GM18505 (cell line): ENCODE results near the gene NRXN3.

ENCODE experiments used
- ATAC-seq: cut with Tn5 transposase; IDR thresholded peaks from one replicate; pipeline ENCODE4 v1.9.1; 2021; ENCODE audit not compliant: unreplicated experiment
- POLR2A ChIP-seq: IDR thresholded peaks from 4 replicates; pipeline ENCODE4 v1.6.1; 2011; ENCODE audit warnings: borderline replicate concordance; ENCODE audit not compliant: insufficient read depth, insufficient read length; ENCODE audit errors: extremely low read depth

Gene NRXN3

GRCh38 chr14:78342879-78343278 lies 172.7 kb downstream of the NRXN3 start:
- TF ChIP-seq POLR2A, result no peak
- no peak for ATAC-seq

DNA sequence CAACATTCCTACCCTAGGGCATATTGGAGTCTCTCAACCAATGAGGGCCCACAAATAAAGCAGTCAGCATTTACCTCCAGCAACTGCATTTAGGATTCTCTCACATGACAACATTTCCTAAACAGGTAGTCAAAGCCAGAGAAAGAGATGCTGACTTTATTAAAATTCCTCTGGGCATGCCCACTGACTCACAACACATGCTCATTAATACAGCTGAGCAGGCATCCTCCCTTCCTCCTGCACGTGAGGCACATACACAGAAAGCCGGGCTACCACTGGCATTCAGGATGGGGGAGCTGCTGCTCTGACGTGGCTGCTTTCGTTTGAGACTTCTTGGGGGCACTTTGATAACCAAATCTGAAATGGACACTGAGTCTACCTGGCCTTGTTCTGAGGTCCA lies 174.1 kb downstream of the NRXN3 start:
- ATAC-seq, result no peak
- TF ChIP-seq POLR2A, result no peak

DNA sequence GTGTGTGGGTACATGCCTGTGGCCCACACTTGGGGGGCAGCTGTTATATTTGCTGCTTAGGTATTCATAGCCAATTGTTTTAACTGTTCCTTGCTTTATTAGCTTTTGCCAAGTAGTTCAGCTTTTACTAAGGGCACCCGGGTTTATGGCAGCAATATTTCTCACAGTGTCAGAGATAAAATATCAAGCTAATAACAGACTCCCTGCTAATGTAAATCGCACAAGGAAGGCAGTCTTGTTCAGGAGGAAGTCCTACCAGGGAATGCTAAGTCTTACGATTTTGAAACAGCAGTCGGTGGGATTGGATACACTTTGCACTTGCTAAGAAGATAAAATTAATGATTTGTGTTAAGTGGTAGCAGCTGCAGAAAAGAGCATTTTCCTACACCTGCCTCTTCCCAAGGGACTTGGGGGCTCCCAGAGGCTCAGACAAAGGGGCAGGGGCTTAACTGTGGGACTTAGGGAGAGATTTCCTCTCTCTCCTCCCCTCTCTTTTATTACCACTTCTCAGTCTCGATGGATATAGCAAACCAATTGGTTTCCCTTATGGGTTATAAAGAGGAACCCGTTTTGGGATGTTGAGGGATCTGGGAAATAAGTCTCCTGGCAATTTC lies 175.1 kb downstream of the NRXN3 start:
- ATAC-seq, result no peak
- no peak for TF ChIP-seq POLR2A

DNA sequence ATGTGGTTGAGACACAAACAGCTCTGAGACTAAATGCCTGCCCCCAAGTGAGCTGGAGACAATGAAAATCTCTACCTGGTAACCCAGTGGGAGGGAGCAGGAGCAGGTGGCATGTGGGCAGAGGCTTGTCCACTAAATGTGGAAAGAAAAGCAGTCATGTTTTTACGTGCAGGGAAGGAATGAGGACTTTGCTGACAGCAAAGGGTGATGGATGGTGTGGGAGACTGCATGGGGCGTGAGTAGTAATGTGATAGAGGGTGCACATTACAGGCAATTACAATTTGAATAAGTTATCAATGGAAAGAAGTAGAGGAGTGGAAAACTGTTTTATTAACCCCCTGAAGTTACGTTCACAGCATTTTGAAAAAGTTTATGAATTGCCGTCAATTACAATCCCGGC lies 176.6 kb downstream of the NRXN3 start:
- ATAC-seq, result no peak
- no peak for TF ChIP-seq POLR2A

GRCh38 chr14:78355109-78355508 lies 184.9 kb downstream of the NRXN3 start:
- ATAC-seq, result no peak
- no peak for TF ChIP-seq POLR2A

- no peak for TF ChIP-seq POLR2A
- ATAC-seq, result no peak
Measured at GRCh38 chr14:78356391-78356790, 186.2 kb downstream of the NRXN3 start.

- no peak for ATAC-seq
- no peak for TF ChIP-seq POLR2A
Measured at GRCh38 chr14:78358591-78358990, 188.4 kb downstream of the NRXN3 start.

DNA sequence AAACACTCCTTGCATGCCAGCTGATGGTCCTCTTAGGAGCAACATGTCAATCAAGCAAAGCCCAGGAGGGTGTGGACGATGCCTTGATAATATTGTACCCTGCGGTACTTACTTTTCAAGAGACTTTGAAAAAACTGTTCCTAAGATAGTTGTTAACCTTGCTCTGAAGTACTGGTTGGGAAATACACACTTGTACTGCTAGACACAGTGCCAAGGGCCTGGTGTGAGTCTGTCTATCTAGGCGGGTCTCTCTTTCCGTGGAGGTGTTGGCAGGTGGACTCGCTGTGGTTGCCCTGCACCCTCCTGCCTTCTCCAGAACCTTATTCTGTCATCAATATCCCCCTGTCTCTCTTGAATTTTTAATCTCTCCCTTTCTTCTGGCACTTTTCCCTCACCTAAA lies 189.4 kb downstream of the NRXN3 start:
- TF ChIP-seq POLR2A, result no peak
- no peak for ATAC-seq

GRCh38 chr14:78363008-78363407 lies 192.8 kb downstream of the NRXN3 start:
- no peak for ATAC-seq
- no peak for TF ChIP-seq POLR2A

- TF ChIP-seq POLR2A, result no peak
- no peak for ATAC-seq
Measured at GRCh38 chr14:78367355-78367754, 197.2 kb downstream of the NRXN3 start.

GRCh38 chr14:78383060-78383459 lies 212.9 kb downstream of the NRXN3 start:
- no peak for ATAC-seq
- no peak for TF ChIP-seq POLR2A

DNA sequence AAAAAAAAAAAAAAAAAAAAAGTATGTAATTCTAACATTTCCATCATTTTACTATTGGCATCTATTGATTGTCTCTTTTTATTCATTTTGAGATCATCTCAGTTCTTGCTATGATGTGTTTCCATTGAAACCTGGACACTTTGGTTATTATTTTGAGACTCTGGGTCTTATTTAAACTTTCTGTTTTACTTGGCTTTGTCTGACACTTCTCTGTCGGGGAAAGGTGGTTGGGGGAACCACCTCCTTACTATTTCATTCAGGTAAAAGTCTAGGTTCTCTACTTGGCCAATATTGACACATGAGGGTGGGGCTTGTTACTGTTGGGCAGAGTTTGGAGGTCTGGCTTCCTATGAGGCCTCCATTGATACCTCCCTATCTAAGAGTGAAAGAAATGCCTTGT lies 228.0 kb downstream of the NRXN3 start:
- TF ChIP-seq POLR2A, result no peak
- no peak for ATAC-seq

DNA sequence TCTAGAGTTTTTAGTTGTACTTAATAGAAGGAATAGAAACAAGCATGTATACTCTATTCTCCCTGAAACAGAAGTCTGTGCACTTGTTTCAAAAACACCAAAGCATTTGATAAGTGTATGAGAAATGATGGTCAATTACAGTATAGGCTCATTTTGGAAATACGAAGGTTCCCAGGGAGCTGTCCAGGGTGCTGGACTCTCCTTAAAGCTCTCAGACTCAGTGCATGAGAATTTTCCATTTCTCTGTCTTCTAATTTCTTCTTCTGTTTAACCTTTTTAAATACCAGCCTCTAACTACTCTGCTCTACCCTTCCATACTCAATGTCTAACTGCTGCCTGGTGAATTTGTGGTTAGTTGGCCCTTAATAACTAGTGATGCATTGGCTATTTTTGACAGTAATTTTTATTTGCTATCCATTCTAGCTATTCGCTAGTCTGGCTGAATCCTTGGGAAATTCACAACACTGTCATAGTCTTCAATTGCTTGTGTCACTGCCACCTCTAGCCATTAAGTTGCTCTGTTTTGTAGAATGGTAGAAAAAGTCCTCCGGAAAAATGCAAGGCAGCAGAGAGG lies 229.2 kb downstream of the NRXN3 start:
- TF ChIP-seq POLR2A, result no peak

GRCh38 chr14:78401866-78402265 lies 231.7 kb downstream of the NRXN3 start:
- no peak for TF ChIP-seq POLR2A
- ATAC-seq, result no peak

More for the DNA sequence above, 229.2 kb downstream of the NRXN3 start:
- no peak for ATAC-seq
